GM23338 (cell line): ENCODE measurements around the gene TOMM6. TPM values are rescaled to one million over a fixed set of nuclear protein-coding genes. Genes with fewer than 3 reads are reported as not detected.

Source experiments
- ATAC-seq: fragments of 200-7000 bp; cut with Tn5 transposase; 3 replicates; pipeline ENCODE4 v1.9.1; 2020
- DNase-seq: peaks from one replicate; pipeline ENCODE4 v3.0.0-alpha.2; 2015; ENCODE audit warnings: low spot score
- H2AFZ ChIP-seq: fragments of 200-600 bp; sonication (generic); 2 replicates; pipeline ENCODE4 v1.8.0; 2016; ENCODE audit warnings: antibody characterized with exemption, mild to moderate bottlenecking, moderate library complexity
- H3F3A ChIP-seq: fragments of 200-600 bp; sonication (generic); replicated peaks from 2 replicates; pipeline ENCODE4 v1.8.0; 2017; ENCODE audit warnings: antibody characterized with exemption, mixed run types, low read depth
- H3K27ac ChIP-seq: fragments of 200-600 bp; sonication (generic); 2 replicates; pipeline ENCODE4 v1.6.1; 2016; ENCODE audit warnings: low read depth
- H3K27me3 ChIP-seq: fragments of 200-600 bp; sonication (generic); 2 replicates; pipeline ENCODE4 v1.8.0; 2016; ENCODE audit warnings: mild to moderate bottlenecking, mixed run types, moderate library complexity; ENCODE audit not compliant: insufficient read depth
- H3K36me3 ChIP-seq: fragments of 200-600 bp; sonication (generic); 2 replicates; pipeline ENCODE4 v1.8.0; 2016; ENCODE audit warnings: mild to moderate bottlenecking; ENCODE audit not compliant: insufficient read depth
- H3K4me1 ChIP-seq: fragments of 200-600 bp; sonication (generic); 2 replicates; pipeline ENCODE4 v1.8.0; 2016; ENCODE audit warnings: mild to moderate bottlenecking, moderate library complexity; ENCODE audit not compliant: insufficient read depth
- H3K4me2 ChIP-seq: fragments of 200-600 bp; sonication (generic); 2 replicates; pipeline ENCODE4 v1.7.1; 2017; ENCODE audit warnings: mixed run types
- H3K4me3 ChIP-seq: fragments of 200-600 bp; sonication (generic); 2 replicates; pipeline ENCODE4 v1.6.1; 2016; ENCODE audit warnings: mixed run types
- H3K79me2 ChIP-seq: fragments of 200-600 bp; sonication (generic); replicated peaks from 2 replicates; pipeline ENCODE4 v1.8.0; 2017; ENCODE audit warnings: mild to moderate bottlenecking; ENCODE audit not compliant: insufficient read depth
- H3K9me2 ChIP-seq: fragments of 200-600 bp; sonication (generic); 2 replicates; pipeline ENCODE4 v1.8.0; 2017; ENCODE audit not compliant: insufficient read depth
- H4K20me1 ChIP-seq: fragments of 200-600 bp; sonication (generic); replicated peaks from 2 replicates; pipeline ENCODE4 v1.8.0; 2017; ENCODE audit warnings: mild to moderate bottlenecking; ENCODE audit not compliant: insufficient read depth
- H3K27ac Mint-ChIP-seq: 2 replicates; pipeline ENCODE4 v1.8.0; 2020; ENCODE audit warnings: inconsistent platforms, mild to moderate bottlenecking, moderate library complexity, mixed read lengths
- H3K27me3 Mint-ChIP-seq: 3 replicates; pipeline ENCODE4 v1.8.0; 2022; ENCODE audit warnings: low read depth, mild to moderate bottlenecking, moderate library complexity, mixed read lengths, inconsistent platforms; ENCODE audit not compliant: insufficient read depth, poor library complexity
- H3K36me3 Mint-ChIP-seq: 3 replicates; pipeline ENCODE4 v1.8.0; 2021; ENCODE audit warnings: low read depth, mild to moderate bottlenecking, inconsistent platforms, moderate library complexity, mixed read lengths
- H3K4me1 Mint-ChIP-seq: 3 replicates; pipeline ENCODE4 v1.8.0; 2020; ENCODE audit warnings: mild to moderate bottlenecking, inconsistent platforms, mixed read lengths
- H3K4me3 Mint-ChIP-seq: 3 replicates; pipeline ENCODE4 v1.8.0; 2021; ENCODE audit warnings: moderate library complexity, mild to moderate bottlenecking, inconsistent platforms, mixed read lengths
- H3K9me3 Mint-ChIP-seq: 3 replicates; pipeline ENCODE4 v1.8.0; 2020; ENCODE audit warnings: moderate library complexity, mild to moderate bottlenecking, inconsistent platforms, mixed read lengths
- CREB1 ChIP-seq: fragments of 250-450 bp; sonication (Bioruptor Pico); IDR thresholded peaks from 2 replicates; pipeline ENCODE4 v1.5.0; 2020; ENCODE audit warnings: low read depth, mild to moderate bottlenecking, moderate library complexity
- ETS1 ChIP-seq: IDR thresholded peaks from 2 replicates; pipeline ENCODE4 v1.6.1; 2016; ENCODE audit warnings: antibody characterized with exemption
- EZH2 ChIP-seq: fragments of 200-600 bp; sonication (generic); IDR thresholded peaks from one replicate; pipeline ENCODE4 v1.8.0; 2017; ENCODE audit warnings: antibody characterized with exemption, mild to moderate bottlenecking, low read depth; ENCODE audit not compliant: unreplicated experiment
- EZH2phosphoT487 ChIP-seq: fragments of 200-600 bp; sonication (generic); IDR thresholded peaks from one replicate; pipeline ENCODE4 v1.8.1; 2018; ENCODE audit warnings: antibody characterized with exemption; ENCODE audit not compliant: unreplicated experiment
- JUNB ChIP-seq: IDR thresholded peaks from one replicate; pipeline ENCODE4 v1.6.1; 2016; ENCODE audit warnings: antibody characterized with exemption; ENCODE audit not compliant: unreplicated experiment
- NANOG ChIP-seq: IDR thresholded peaks from 2 replicates; pipeline ENCODE4 v1.6.1; 2016; ENCODE audit warnings: antibody characterized with exemption, borderline replicate concordance
- POLR2AphosphoS5 ChIP-seq: IDR thresholded peaks from 2 replicates; pipeline ENCODE4 v1.6.1; 2016; ENCODE audit warnings: antibody characterized with exemption, low read depth
- STAT1 ChIP-seq: IDR thresholded peaks from one replicate; pipeline ENCODE4 v1.6.1; 2016; ENCODE audit warnings: antibody characterized with exemption; ENCODE audit not compliant: unreplicated experiment
- ZNF114 ChIP-seq: fragments of 250-450 bp; sonication (Bioruptor Pico); IDR thresholded peaks from 2 replicates; pipeline ENCODE4 v1.5.0; 2020; ENCODE audit warnings: mild to moderate bottlenecking, moderate library complexity
- ZNF331 ChIP-seq: fragments of 250-450 bp; sonication (Bioruptor Pico); IDR thresholded peaks from 2 replicates; pipeline ENCODE4 v1.5.0; 2020; ENCODE audit warnings: low read depth, mild to moderate bottlenecking, moderate library complexity
- ZNF462 ChIP-seq: fragments of 250-450 bp; sonication (Bioruptor Pico); IDR thresholded peaks from 2 replicates; pipeline ENCODE4 v1.5.0; 2020; ENCODE audit warnings: mild to moderate bottlenecking, moderate library complexity
- polyA plus RNA-seq: library from polyadenylated mRNA; unstranded; fragments of >200 nt; fragmentation: Nextera tagmentation; extraction: Ambion mirVana; gene quantifications from 2 replicates; pipeline ENCODE4 v1.2.1, GENCODE V29; 2016
- total RNA-seq: library from RNA; depleted of rRNA; stranded (reverse); fragments of >200 nt; shearing (Covaris generic); gene quantifications from 2 replicates; pipeline ENCODE4 v1.2.3, GENCODE V29; 2014
- TF ChIP-seq, protein P1 (sequence below), 2 experiments: fragments of 200-600 bp in 1 of 2; sonication (generic) in 1 of 2; conservative IDR thresholded peaks; 2 replicates each; pipeline versions ENCODE4 v1.5.1 to v1.6.1; 2016 to 2017; ENCODE audit warnings: antibody characterized with exemption in 2 of 2, low read depth in 2 of 2, mild to moderate bottlenecking in 2 of 2, moderate library complexity in 1 of 2
- TF ChIP-seq, protein P2 (sequence below): IDR thresholded peaks from one replicate; pipeline ENCODE4 v1.6.1; 2018; ENCODE audit warnings: antibody characterized with exemption; ENCODE audit not compliant: unreplicated experiment

The TOMM6 gene
- total and polyA plus RNA-seq, 2 experiments from 2014 or later: 195 to 372 TPM

DNA sequence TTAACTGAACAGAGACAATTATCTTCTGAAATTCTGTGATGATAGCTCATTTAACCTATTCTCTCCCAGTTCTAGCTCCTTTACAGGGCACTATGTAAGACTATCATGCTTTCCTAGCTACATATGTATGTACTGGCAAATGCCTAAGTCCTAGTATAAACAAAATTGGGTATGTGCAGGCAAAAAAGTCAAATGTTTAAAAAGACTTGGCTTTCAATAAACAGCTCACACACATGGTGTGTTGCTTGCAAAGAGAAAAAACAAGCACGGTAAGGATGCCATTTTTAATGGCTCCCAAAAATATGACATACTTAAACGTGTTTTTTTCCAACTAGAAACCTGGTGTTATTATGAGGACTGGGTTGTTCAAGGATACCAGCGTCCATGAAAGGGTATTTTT is 44.8 kb downstream of the TOMM6 start:
- Mint-ChIP-seq H3K4me1 (no peaks in the 10 kb centered on the region), H3K27ac (no peak overlapping the region), H3K4me3 (no peak overlapping the region), H3K9me3 (no peaks in the 10 kb centered on the region), H3K36me3 (no peaks in the 10 kb centered on the region), H3K27me3 (no peaks in the 10 kb centered on the region)
- Histone ChIP-seq H3K36me3 (no peaks in the 10 kb centered on the region), H3K27me3 (no peaks in the 10 kb centered on the region), H2AFZ (no peak overlapping the region), H3K79me2 (0 out of 2 replicates have a peak, but pooled peaks cover 7% of the 10 kb centered on the region), H3K4me3 (no peak overlapping the region), H3K9me2 (no peaks in the 10 kb centered on the region), H4K20me1 (peaks cover 14% of the 10 kb centered on the region), H3K4me1 (no peaks in the 10 kb centered on the region), H3F3A (no peaks in the 10 kb centered on the region), H3K4me2 (no peak overlapping the region), H3K27ac (no peak overlapping the region)
- TF ChIP-seq, protein P1, sequence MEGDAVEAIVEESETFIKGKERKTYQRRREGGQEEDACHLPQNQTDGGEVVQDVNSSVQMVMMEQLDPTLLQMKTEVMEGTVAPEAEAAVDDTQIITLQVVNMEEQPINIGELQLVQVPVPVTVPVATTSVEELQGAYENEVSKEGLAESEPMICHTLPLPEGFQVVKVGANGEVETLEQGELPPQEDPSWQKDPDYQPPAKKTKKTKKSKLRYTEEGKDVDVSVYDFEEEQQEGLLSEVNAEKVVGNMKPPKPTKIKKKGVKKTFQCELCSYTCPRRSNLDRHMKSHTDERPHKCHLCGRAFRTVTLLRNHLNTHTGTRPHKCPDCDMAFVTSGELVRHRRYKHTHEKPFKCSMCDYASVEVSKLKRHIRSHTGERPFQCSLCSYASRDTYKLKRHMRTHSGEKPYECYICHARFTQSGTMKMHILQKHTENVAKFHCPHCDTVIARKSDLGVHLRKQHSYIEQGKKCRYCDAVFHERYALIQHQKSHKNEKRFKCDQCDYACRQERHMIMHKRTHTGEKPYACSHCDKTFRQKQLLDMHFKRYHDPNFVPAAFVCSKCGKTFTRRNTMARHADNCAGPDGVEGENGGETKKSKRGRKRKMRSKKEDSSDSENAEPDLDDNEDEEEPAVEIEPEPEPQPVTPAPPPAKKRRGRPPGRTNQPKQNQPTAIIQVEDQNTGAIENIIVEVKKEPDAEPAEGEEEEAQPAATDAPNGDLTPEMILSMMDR (conservative IDR thresholded peaks at IDR 0.05; ENCODE audit: low read depth in 2 of 2): no peak
- TF ChIP-seq JUNB (no peak), STAT1 (no peak), ZNF114 (CRISPR knock-in tag) (no peak), EZH2 (no peak), POLR2AphosphoS5 (no peak), NANOG (no peak), ZNF331 (CRISPR knock-in tag) (no peak), EZH2phosphoT487 (no peak), CREB1 (CRISPR knock-in tag) (no peak), ETS1 (no peak), ZNF462 (CRISPR knock-in tag) (no peak)
- TF ChIP-seq, protein P2, sequence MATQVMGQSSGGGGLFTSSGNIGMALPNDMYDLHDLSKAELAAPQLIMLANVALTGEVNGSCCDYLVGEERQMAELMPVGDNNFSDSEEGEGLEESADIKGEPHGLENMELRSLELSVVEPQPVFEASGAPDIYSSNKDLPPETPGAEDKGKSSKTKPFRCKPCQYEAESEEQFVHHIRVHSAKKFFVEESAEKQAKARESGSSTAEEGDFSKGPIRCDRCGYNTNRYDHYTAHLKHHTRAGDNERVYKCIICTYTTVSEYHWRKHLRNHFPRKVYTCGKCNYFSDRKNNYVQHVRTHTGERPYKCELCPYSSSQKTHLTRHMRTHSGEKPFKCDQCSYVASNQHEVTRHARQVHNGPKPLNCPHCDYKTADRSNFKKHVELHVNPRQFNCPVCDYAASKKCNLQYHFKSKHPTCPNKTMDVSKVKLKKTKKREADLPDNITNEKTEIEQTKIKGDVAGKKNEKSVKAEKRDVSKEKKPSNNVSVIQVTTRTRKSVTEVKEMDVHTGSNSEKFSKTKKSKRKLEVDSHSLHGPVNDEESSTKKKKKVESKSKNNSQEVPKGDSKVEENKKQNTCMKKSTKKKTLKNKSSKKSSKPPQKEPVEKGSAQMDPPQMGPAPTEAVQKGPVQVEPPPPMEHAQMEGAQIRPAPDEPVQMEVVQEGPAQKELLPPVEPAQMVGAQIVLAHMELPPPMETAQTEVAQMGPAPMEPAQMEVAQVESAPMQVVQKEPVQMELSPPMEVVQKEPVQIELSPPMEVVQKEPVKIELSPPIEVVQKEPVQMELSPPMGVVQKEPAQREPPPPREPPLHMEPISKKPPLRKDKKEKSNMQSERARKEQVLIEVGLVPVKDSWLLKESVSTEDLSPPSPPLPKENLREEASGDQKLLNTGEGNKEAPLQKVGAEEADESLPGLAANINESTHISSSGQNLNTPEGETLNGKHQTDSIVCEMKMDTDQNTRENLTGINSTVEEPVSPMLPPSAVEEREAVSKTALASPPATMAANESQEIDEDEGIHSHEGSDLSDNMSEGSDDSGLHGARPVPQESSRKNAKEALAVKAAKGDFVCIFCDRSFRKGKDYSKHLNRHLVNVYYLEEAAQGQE: no peak
- DNase-seq (no peak), ATAC-seq (no peak)
